Retinal pigment epithelial cell (primary cell): ENCODE results near the gene TRIM4.

Experiments
- DNase-seq: peaks from one replicate; pipeline ENCODE4 v3.0.0-alpha.2; 2010; ENCODE audit warnings: low read depth
- H3K4me3 ChIP-seq: 2 replicates; pipeline ENCODE4 v1.5.1; 2011; ENCODE audit warnings: mild to moderate bottlenecking, low read length, control low read depth, moderate library complexity
- TF ChIP-seq, protein P1 (sequence below): conservative IDR thresholded peaks from 2 replicates; pipeline ENCODE4 v1.5.1; 2011; ENCODE audit warnings: low read depth, low read length, control low read depth, inconsistent platforms

The TRIM4 gene

GRCh38 chr7:99910976-99911375 lies 8.4 kb downstream of the TRIM4 start:
- DNase-seq: no peak
- TF ChIP-seq, protein P1, sequence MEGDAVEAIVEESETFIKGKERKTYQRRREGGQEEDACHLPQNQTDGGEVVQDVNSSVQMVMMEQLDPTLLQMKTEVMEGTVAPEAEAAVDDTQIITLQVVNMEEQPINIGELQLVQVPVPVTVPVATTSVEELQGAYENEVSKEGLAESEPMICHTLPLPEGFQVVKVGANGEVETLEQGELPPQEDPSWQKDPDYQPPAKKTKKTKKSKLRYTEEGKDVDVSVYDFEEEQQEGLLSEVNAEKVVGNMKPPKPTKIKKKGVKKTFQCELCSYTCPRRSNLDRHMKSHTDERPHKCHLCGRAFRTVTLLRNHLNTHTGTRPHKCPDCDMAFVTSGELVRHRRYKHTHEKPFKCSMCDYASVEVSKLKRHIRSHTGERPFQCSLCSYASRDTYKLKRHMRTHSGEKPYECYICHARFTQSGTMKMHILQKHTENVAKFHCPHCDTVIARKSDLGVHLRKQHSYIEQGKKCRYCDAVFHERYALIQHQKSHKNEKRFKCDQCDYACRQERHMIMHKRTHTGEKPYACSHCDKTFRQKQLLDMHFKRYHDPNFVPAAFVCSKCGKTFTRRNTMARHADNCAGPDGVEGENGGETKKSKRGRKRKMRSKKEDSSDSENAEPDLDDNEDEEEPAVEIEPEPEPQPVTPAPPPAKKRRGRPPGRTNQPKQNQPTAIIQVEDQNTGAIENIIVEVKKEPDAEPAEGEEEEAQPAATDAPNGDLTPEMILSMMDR: no peak
- no peak overlapping the region for H3K4me3 ChIP-seq

- DNase-seq: no peak
- H3K4me3 ChIP-seq: no peak overlapping the region
- TF ChIP-seq, protein P1: no peak
Observed at GRCh38 chr7:99901581-99901980, 17.7 kb downstream of the TRIM4 start.

- TF ChIP-seq, protein P1: no peak
- DNase-seq: no peak
- H3K4me3 ChIP-seq: no peak overlapping the region
Observed at GRCh38 chr7:99899830-99900519, 19.4 kb downstream of the TRIM4 start.

DNA sequence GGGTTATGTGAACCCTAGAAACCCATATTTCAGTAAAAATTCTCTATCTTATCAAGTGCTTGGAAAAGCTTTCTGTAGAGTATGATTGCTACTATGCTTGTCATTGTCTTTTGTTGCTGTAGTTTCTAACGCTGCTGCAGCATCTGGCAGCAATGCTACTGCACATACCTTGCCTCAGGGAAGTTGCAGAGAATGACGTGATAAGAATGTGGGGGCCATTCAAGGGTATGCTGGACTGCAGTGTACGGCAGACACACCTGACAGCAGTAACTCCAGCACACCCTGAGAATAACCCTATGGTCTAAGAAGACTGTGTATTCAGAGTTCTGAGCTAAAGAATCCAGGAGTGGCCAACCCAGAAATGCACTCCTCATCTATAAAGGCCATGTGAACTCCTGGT lies 20.5 kb downstream of the TRIM4 start:
- no peak for DNase-seq
- TF ChIP-seq, protein P1: no peak
- no peak overlapping the region for H3K4me3 ChIP-seq

- TF ChIP-seq, protein P1: no peak
- DNase-seq: no peak
- no peak overlapping the region for H3K4me3 ChIP-seq
Observed at GRCh38 chr7:99898023-99898357, 21.3 kb downstream of the TRIM4 start.

GRCh38 chr7:99897322-99898022 lies 21.9 kb downstream of the TRIM4 start:
- DNase-seq: no peak
- TF ChIP-seq, protein P1: no peak

DNA sequence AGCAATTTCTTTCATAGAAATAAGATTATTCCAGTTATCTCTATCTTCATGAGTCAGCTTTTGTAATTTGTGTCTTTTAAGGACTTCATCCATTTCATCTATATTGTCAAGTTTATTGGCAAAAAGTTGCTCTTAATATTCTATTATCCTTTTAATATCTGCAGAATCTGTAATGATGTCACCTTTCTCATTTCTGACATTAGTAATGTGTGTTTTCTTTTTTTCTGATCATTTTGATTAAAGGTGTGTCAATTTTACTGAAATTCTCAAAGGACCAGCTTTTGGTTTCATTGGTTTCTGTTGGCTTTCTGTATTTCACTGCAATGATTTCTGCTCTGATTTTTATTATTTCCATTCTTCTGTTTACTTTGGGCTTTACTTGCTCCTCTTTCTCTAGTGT lies 24.6 kb downstream of the TRIM4 start:
- TF ChIP-seq, protein P1: no peak
- H3K4me3 ChIP-seq: no peak overlapping the region
- no peak for DNase-seq

More at GRCh38 chr7:99897322-99898022, 21.9 kb downstream of the TRIM4 start:
- no peak overlapping the region for H3K4me3 ChIP-seq
